Esophagus mucosa (tissue), 1 donor: ENCODE data around the gene MUC3A. TPM values are rescaled to one million over a fixed set of nuclear protein-coding genes. Genes with fewer than 3 reads are reported as not detected.

Experiments used
- total RNA-seq: library from RNA; stranded (reverse); gene quantifications from one replicate; pipeline ENCODE4 v1.2.4, GENCODE V29; 2023
- donor health status: DM: yes; HTN: yes; CAD: no.

Gene MUC3A
- total RNA-seq, 1 donor from 2014 or later: 0.16 TPM

Other genes with a start within 250 kb of the MUC3A start
- 33.4 TPM for gene POP7, start 243.4 kb upstream of the MUC3A start, total RNA-seq
- not detected for gene EPO, start 229.1 kb upstream of the MUC3A start, total RNA-seq
- gene ZAN, start 215.9 kb upstream of the MUC3A start, total RNA-seq: 0.04 TPM
- 30.3 TPM for gene EPHB4, start 122.0 kb upstream of the MUC3A start, total RNA-seq
- gene SLC12A9, start 96.8 kb upstream of the MUC3A start, total RNA-seq: 13.5 TPM
- gene TRIP6, start 82.1 kb upstream of the MUC3A start, total RNA-seq: 61.1 TPM
- 63.5 TPM for gene SRRT, start 74.4 kb upstream of the MUC3A start, total RNA-seq
- gene UFSP1, start 59.8 kb upstream of the MUC3A start, total RNA-seq: 2.1 TPM
- 0.44 TPM for gene ACHE, start 53.6 kb upstream of the MUC3A start, total RNA-seq
- 0.16 TPM for gene MUC12, start 20.0 kb downstream of the MUC3A start, total RNA-seq
- gene MUC17, start 70.5 kb downstream of the MUC3A start, total RNA-seq: not detected
- 14.3 TPM for gene TRIM56, start 135.9 kb downstream of the MUC3A start, total RNA-seq
- gene SERPINE1, start 177.6 kb downstream of the MUC3A start, total RNA-seq: 5.3 TPM
- 60.4 TPM for gene AP1S1, start 204.9 kb downstream of the MUC3A start, total RNA-seq
- not detected for gene VGF, start 216.0 kb downstream of the MUC3A start, total RNA-seq
- gene NAT16, start 230.8 kb downstream of the MUC3A start, total RNA-seq: not detected